MM.1S (cell line): Measurements from ENCODE around the gene PDLIM5.
"Not testable (repeated sequence)": the region's sequence is repeated elsewhere in the genome, so short reads cannot be mapped to it uniquely, and the experiment has no call there.

ENCODE experiments used
- DNase-seq: peaks from one replicate; pipeline ENCODE4 v3.0.0-alpha.2; 2015
- H2AFZ ChIP-seq: fragments of 300-600 bp; sonication (generic); 2 replicates; pipeline ENCODE4 v1.6.0; 2016; ENCODE audit warnings: antibody characterized with exemption, low read length
- H3F3A ChIP-seq: fragments of 300-600 bp; sonication (generic); 2 replicates; pipeline ENCODE4 v1.6.1; 2016; ENCODE audit warnings: mild to moderate bottlenecking, antibody characterized with exemption, low read length, moderate library complexity, mixed read lengths; ENCODE audit not compliant: insufficient read depth
- H3K27ac ChIP-seq: fragments of 300-600 bp; sonication (generic); 2 replicates; pipeline ENCODE4 v1.5.1; 2016; ENCODE audit warnings: mild to moderate bottlenecking, low read length
- H3K27me3 ChIP-seq: fragments of 300-600 bp; sonication (generic); replicated peaks from 2 replicates; pipeline ENCODE4 v1.6.0; 2016; ENCODE audit warnings: low read length; ENCODE audit not compliant: insufficient read depth
- H3K36me3 ChIP-seq: fragments of 300-600 bp; sonication (generic); replicated peaks from 2 replicates; pipeline ENCODE4 v1.6.1; 2016; ENCODE audit warnings: mild to moderate bottlenecking, low read length, mixed read lengths; ENCODE audit not compliant: insufficient read depth
- H3K4me1 ChIP-seq: fragments of 300-600 bp; sonication (generic); 2 replicates; pipeline ENCODE4 v1.6.1; 2016; ENCODE audit warnings: low read length, mixed read lengths
- H3K4me2 ChIP-seq: fragments of 300-600 bp; sonication (generic); 2 replicates; pipeline ENCODE4 v1.6.0; 2016; ENCODE audit warnings: low read depth, low read length
- H3K4me3 ChIP-seq: fragments of 300-600 bp; sonication (generic); 2 replicates; pipeline ENCODE4 v1.5.1; 2016; ENCODE audit warnings: low read length, mixed read lengths
- H3K79me2 ChIP-seq: fragments of 300-600 bp; sonication (generic); 2 replicates; pipeline ENCODE4 v1.6.1; 2016; ENCODE audit warnings: mixed run types, low read length, mixed read lengths
- H3K9ac ChIP-seq: fragments of 300-600 bp; sonication (generic); 2 replicates; pipeline ENCODE4 v1.6.1; 2016; ENCODE audit warnings: low read length, mixed read lengths
- H3K9me2 ChIP-seq: fragments of 300-600 bp; sonication (generic); replicated peaks from 2 replicates; pipeline ENCODE4 v1.6.1; 2016; ENCODE audit warnings: mild to moderate bottlenecking, low read length, mixed read lengths; ENCODE audit not compliant: insufficient read depth
- H3K9me3 ChIP-seq: fragments of 300-600 bp; sonication (generic); replicated peaks from 2 replicates; pipeline ENCODE4 v1.6.1; 2016; ENCODE audit warnings: mild to moderate bottlenecking, low read length, mixed read lengths; ENCODE audit not compliant: insufficient read depth
- H4K20me1 ChIP-seq: fragments of 300-600 bp; sonication (generic); 2 replicates; pipeline ENCODE4 v1.6.1; 2016; ENCODE audit warnings: mild to moderate bottlenecking, low read length, moderate library complexity, mixed read lengths; ENCODE audit not compliant: insufficient read depth
- EZH2 ChIP-seq: fragments of 300-600 bp; sonication (generic); optimal IDR thresholded peaks from 2 replicates; pipeline ENCODE3; 2017; ENCODE audit warnings: low read depth, mild to moderate bottlenecking, antibody characterized with exemption, low read length, mixed read lengths
- EZH2phosphoT487 ChIP-seq: fragments of 300-600 bp; sonication (generic); IDR thresholded peaks from 2 replicates; pipeline ENCODE4 v1.6.1; 2018; ENCODE audit warnings: antibody characterized with exemption, low read length
- TF ChIP-seq, protein P1 (sequence below): fragments of 300-600 bp; sonication (generic); IDR thresholded peaks from 2 replicates; pipeline ENCODE4 v1.5.1; 2016; ENCODE audit warnings: antibody characterized with exemption, low read length, mixed read lengths

PDLIM5 gene

GRCh38 chr4:94653095-94653649, 201.4 kb downstream of the PDLIM5 start:
- no peak for DNase-seq
- no peaks in the 10 kb centered on the region for H3K9me2 ChIP-seq
- no peak overlapping the region for H3K4me3 ChIP-seq
- no peak overlapping the region for H3K4me2 ChIP-seq
- H3K27ac ChIP-seq = no peak overlapping the region
- no peaks in the 10 kb centered on the region for H4K20me1 ChIP-seq
- no peaks in the 10 kb centered on the region for H3K36me3 ChIP-seq
- H3K4me1 ChIP-seq = no peaks in the 10 kb centered on the region
- no peak overlapping the region for H3K9ac ChIP-seq
- TF ChIP-seq EZH2phosphoT487 (no peak), EZH2 (no peak)
- no peaks in the 10 kb centered on the region for H3K9me3 ChIP-seq
- no peaks in the 10 kb centered on the region for H3F3A ChIP-seq
- no peaks in the 10 kb centered on the region for H3K79me2 ChIP-seq
- H2AFZ ChIP-seq = no peak overlapping the region
- no peaks in the 10 kb centered on the region for H3K27me3 ChIP-seq

DNA sequence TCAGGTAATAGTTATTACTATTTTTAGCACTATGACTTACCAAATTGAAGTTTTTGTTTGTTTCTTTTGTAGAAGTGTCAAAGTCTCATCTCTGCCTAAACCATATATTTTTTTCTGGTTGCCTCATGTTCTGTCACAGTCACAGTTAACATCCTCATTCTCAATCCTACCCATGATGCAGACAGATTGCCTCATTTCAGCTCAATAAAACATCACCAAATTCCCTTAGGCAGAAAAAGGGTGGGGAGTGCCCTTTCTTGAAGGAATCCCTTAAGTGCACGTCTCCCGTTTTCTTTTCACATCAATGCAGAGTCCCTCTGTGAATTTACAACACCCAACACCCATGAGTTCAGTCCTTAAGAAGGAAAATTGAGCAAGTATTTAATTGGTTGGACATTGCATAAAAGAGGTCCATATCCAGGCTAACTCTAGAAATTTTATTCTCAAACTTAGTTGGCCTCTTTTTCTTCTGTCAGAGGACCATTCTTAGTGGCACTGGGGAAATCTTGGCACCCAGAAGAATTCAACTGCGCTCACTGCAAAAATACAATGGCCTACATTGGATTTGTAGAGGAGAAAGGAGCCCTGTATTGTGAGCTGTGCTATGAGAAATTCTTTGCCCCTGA, 202.4 kb downstream of the PDLIM5 start:
- no peak overlapping the region for H3K4me3 ChIP-seq
- H3K4me2 ChIP-seq = no peak overlapping the region
- no peak overlapping the region for H2AFZ ChIP-seq
- no peaks in the 10 kb centered on the region for H3K27me3 ChIP-seq
- no peaks in the 10 kb centered on the region for H4K20me1 ChIP-seq
- H3K27ac ChIP-seq = no peak overlapping the region
- TF ChIP-seq EZH2phosphoT487 = no peak
- TF ChIP-seq, protein P1, sequence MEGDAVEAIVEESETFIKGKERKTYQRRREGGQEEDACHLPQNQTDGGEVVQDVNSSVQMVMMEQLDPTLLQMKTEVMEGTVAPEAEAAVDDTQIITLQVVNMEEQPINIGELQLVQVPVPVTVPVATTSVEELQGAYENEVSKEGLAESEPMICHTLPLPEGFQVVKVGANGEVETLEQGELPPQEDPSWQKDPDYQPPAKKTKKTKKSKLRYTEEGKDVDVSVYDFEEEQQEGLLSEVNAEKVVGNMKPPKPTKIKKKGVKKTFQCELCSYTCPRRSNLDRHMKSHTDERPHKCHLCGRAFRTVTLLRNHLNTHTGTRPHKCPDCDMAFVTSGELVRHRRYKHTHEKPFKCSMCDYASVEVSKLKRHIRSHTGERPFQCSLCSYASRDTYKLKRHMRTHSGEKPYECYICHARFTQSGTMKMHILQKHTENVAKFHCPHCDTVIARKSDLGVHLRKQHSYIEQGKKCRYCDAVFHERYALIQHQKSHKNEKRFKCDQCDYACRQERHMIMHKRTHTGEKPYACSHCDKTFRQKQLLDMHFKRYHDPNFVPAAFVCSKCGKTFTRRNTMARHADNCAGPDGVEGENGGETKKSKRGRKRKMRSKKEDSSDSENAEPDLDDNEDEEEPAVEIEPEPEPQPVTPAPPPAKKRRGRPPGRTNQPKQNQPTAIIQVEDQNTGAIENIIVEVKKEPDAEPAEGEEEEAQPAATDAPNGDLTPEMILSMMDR = no peak
- no peak for TF ChIP-seq EZH2
- H3K36me3 ChIP-seq = no peaks in the 10 kb centered on the region
- H3F3A ChIP-seq = no peaks in the 10 kb centered on the region
- no peak for DNase-seq
- no peaks in the 10 kb centered on the region for H3K9me2 ChIP-seq
- H3K79me2 ChIP-seq = no peaks in the 10 kb centered on the region
- no peak overlapping the region for H3K9ac ChIP-seq
- H3K4me1 ChIP-seq = no peaks in the 10 kb centered on the region
- H3K9me3 ChIP-seq = no peaks in the 10 kb centered on the region

DNA sequence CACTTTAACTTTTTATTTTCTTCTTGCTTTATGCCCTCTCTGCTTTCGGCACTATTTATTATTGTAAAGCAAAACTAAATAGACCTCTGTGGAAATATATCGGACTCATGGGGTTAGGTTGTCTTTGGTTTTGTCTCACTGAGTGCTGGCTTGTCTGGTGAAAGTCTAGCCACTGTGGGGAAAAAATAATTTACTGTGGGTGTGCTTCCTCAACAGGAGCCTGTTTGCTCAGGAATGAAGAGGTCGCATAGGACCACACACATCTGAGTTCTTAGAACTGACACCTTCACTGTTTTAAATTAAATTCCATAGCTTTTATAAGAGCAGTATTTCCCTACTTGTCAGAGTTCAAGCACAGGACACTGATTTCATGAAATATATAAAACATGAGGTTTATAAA, 203.0 kb downstream of the PDLIM5 start:
- Histone ChIP-seq H3K9me3 (no peaks in the 10 kb centered on the region), H3K9me2 (no peaks in the 10 kb centered on the region), H3K36me3 (no peaks in the 10 kb centered on the region), H3K27me3 (no peaks in the 10 kb centered on the region), H4K20me1 (no peaks in the 10 kb centered on the region), H3K4me1 (no peaks in the 10 kb centered on the region), H3K4me2 (no peak overlapping the region), H3K27ac (no peak overlapping the region), H2AFZ (no peak overlapping the region), H3K9ac (no peak overlapping the region), H3K4me3 (no peak overlapping the region), H3F3A (no peaks in the 10 kb centered on the region), H3K79me2 (no peaks in the 10 kb centered on the region)
- DNase-seq = no peak
- no peak for TF ChIP-seq EZH2
- TF ChIP-seq, protein P1 = no peak
- no peak for TF ChIP-seq EZH2phosphoT487

DNA sequence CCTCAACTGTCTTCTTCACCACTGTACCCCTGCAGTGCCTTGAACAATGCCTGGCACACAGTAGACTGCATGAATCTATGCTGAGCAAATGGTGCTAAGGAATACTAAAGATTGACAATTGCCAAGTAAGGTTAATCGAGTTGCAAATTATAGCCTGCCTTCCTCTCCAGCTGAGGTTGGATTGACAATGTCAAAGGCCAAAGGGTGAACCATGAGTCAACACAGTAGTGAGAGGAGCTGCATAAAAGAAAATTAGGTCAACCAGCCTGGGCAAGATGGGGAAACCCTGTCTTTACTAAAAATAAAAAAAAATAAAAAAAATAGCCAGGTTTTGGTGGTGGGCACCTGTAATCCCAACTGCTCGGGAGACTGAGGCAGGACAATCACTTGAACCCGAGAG, 208.9 kb downstream of the PDLIM5 start:
- Histone ChIP-seq H3K4me3 (no peak overlapping the region), H3K79me2 (no peaks in the 10 kb centered on the region), H3F3A (no peaks in the 10 kb centered on the region), H3K27me3 (no peaks in the 10 kb centered on the region), H4K20me1 (no peaks in the 10 kb centered on the region), H3K9me3 (no peaks in the 10 kb centered on the region), H3K4me2 (no peak overlapping the region), H3K4me1 (no peaks in the 10 kb centered on the region), H3K27ac (no peak overlapping the region), H2AFZ (no peak overlapping the region), H3K9me2 (no peaks in the 10 kb centered on the region), H3K36me3 (no peaks in the 10 kb centered on the region), H3K9ac (no peak overlapping the region)
- DNase-seq = no peak
- TF ChIP-seq EZH2phosphoT487 (no peak), EZH2 (no peak)
- TF ChIP-seq, protein P1 = no peak

- H3K4me2 ChIP-seq, H3F3A ChIP-seq, H3K4me1 ChIP-seq, H3K27me3 ChIP-seq, H4K20me1 ChIP-seq, H3K79me2 ChIP-seq, H3K36me3 ChIP-seq, H2AFZ ChIP-seq, H3K9ac ChIP-seq, H3K9me2 ChIP-seq, H3K27ac ChIP-seq, DNase-seq, H3K4me3 ChIP-seq, H3K9me3 ChIP-seq: not testable (repeated sequence)
Observed at GRCh38 chr4:94665021-94665420, 213.3 kb downstream of the PDLIM5 start.
